Right lobe of liver (tissue), 4 donors: Measurements from ENCODE around the gene FAM20C.

Experiments
- POLR2A ChIP-seq: fragments of 450-650 bp; IDR thresholded peaks from one replicate; pipeline ENCODE4 v1.6.1; 2017; ENCODE audit warnings: antibody characterized with exemption, mild to moderate bottlenecking
- TF ChIP-seq, protein P1 (sequence below), 4 donors: fragments of 200-600 bp in 3 of 4; fragments of 450-650 bp in 1 of 4; IDR thresholded peaks; one replicate each; pipeline versions ENCODE4 v1.5.1 to v1.8.0; 2016 to 2022; ENCODE audit warnings: antibody characterized with exemption in 4 of 4, mild to moderate bottlenecking in 2 of 4
- donor health status: DM: no; HTN: no; CAD: no.
- donor health status: DM: no; HTN: no; CAD: no.
- donor health status: DM: no; HTN: yes; CAD: no.

DNA sequence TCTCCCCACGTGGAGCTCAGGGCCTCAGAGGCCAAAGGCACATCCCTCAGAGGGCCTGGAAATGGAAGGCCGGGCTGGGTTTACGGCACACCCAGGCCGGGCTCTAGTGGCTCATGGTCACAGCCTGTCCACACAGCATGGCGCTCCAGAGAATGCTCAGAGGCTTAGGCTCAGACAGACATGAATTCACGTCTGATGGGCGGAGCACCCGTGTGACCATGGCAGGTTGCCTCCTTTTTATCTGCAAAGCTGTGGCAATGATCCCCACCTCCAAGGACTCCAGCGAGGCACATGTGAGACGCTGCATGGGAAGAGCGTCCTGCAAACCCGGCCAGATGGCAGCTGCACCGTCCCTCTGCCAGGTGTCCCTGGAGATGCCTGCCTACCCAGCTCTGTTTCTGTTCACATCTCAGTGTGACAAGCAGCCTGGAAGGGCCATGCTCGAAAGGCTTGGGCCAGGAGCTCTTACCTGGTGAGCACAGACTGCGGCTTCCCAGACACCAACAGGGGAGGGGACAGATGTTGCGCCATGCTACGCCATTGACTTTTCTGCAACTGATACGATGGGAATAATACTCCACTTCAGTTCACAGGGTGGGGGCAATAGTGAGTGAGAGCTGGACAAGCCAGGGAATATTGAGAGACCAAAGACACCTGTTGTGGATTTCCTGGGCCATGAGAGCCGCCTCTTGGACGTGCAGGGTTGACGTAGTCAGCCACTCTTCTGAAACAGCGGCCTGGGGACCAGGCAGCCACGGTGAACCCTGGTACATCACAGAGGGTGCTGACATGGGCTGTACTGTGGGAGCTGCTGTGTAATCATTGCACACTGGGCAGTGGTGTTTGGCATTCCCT lies 34.4 kb upstream of the FAM20C start:
- TF ChIP-seq, protein P1, sequence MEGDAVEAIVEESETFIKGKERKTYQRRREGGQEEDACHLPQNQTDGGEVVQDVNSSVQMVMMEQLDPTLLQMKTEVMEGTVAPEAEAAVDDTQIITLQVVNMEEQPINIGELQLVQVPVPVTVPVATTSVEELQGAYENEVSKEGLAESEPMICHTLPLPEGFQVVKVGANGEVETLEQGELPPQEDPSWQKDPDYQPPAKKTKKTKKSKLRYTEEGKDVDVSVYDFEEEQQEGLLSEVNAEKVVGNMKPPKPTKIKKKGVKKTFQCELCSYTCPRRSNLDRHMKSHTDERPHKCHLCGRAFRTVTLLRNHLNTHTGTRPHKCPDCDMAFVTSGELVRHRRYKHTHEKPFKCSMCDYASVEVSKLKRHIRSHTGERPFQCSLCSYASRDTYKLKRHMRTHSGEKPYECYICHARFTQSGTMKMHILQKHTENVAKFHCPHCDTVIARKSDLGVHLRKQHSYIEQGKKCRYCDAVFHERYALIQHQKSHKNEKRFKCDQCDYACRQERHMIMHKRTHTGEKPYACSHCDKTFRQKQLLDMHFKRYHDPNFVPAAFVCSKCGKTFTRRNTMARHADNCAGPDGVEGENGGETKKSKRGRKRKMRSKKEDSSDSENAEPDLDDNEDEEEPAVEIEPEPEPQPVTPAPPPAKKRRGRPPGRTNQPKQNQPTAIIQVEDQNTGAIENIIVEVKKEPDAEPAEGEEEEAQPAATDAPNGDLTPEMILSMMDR (IDR thresholded peaks at IDR 0.05) = no peak
- TF ChIP-seq POLR2A = no peak
